Measurements from ENCODE around the gene SLC38A10. TPM values are rescaled to one million over a fixed set of nuclear protein-coding genes. Genes with fewer than 3 reads are reported as not detected.

SLC38A10 gene
- total RNA-seq, 1 donor from 2014 or later, result 87.3 TPM

- ATAC-seq (peak; percentile 64), DNase-seq (peak; percentile 78)
- no peaks in the 10 kb centered on the region for H3K9me3 ChIP-seq
- H3K27ac ChIP-seq, result peak overlapping the region; percentile 93
- H3K4me3 ChIP-seq, result no peak overlapping the region
- no peaks in the 10 kb centered on the region for H3K36me3 ChIP-seq
- TF ChIP-seq CTCF (IDR thresholded peaks at IDR 0.05), result no peak
- peaks cover 49% of the 10 kb centered on the region for H3K4me1 ChIP-seq
- intact Hi-C loops (cut with DNase I), result no loop called here
- no peaks in the 10 kb centered on the region for H3K27me3 ChIP-seq
Measured at GRCh38 chr17:81339534-81340296, 44.6 kb upstream of the SLC38A10 start.

- DNase-seq (no peak), ATAC-seq (no peak)
- intact Hi-C loops (cut with DNase I), result no loop called here
- H3K27ac ChIP-seq, result peak overlapping the region; percentile 93
- H3K4me3 ChIP-seq, result no peak overlapping the region
- no peaks in the 10 kb centered on the region for H3K36me3 ChIP-seq
- H3K27me3 ChIP-seq, result no peaks in the 10 kb centered on the region
- H3K9me3 ChIP-seq, result no peaks in the 10 kb centered on the region
- no peak for TF ChIP-seq CTCF (IDR thresholded peaks at IDR 0.05)
- H3K4me1 ChIP-seq, result peaks cover 49% of the 10 kb centered on the region
Measured at GRCh38 chr17:81339191-81339533, 44.1 kb upstream of the SLC38A10 start.

GRCh38 chr17:81338274-81339190, 43.4 kb upstream of the SLC38A10 start:
- intact Hi-C loops (cut with DNase I), result no loop called here

GRCh38 chr17:81337476-81337879, 42.4 kb upstream of the SLC38A10 start:
- ATAC-seq (peak; percentile 67), DNase-seq (peak; percentile 90)
- TF ChIP-seq CTCF (IDR thresholded peaks at IDR 0.05), result no peak
- no peak overlapping the region for H3K27ac ChIP-seq
- H3K9me3 ChIP-seq, result no peaks in the 10 kb centered on the region
- H3K4me1 ChIP-seq, result peaks cover 49% of the 10 kb centered on the region
- intact Hi-C loops (cut with DNase I), result no loop called here
- no peaks in the 10 kb centered on the region for H3K27me3 ChIP-seq
- H3K4me3 ChIP-seq, result no peak overlapping the region
- H3K36me3 ChIP-seq, result no peaks in the 10 kb centered on the region

More at GRCh38 chr17:81338274-81339190, 43.4 kb upstream of the SLC38A10 start:
- ATAC-seq (no peak), DNase-seq (no peak)
- Histone ChIP-seq H3K4me1 (peaks cover 49% of the 10 kb centered on the region), H3K27ac (peak overlapping the region; percentile 93), H3K27me3 (no peaks in the 10 kb centered on the region), H3K36me3 (no peaks in the 10 kb centered on the region), H3K4me3 (no peak overlapping the region), H3K9me3 (no peaks in the 10 kb centered on the region)
- TF ChIP-seq CTCF (IDR thresholded peaks at IDR 0.05), result peak; percentile 16

GRCh38 chr17:81336930-81337325, 41.8 kb upstream of the SLC38A10 start:
- TF ChIP-seq CTCF (IDR thresholded peaks at IDR 0.05), result no peak
- Histone ChIP-seq H3K9me3 (no peaks in the 10 kb centered on the region), H3K36me3 (no peaks in the 10 kb centered on the region), H3K4me1 (peaks cover 46% of the 10 kb centered on the region), H3K27ac (peak overlapping the region; percentile 36), H3K27me3 (no peaks in the 10 kb centered on the region), H3K4me3 (no peak overlapping the region)
- DNase-seq (peak; percentile 62), ATAC-seq (no peak)
- intact Hi-C loops (cut with DNase I), result no loop called here

Measured in upper lobe of right lung (tissue), 1 donor.